Choroid plexus epithelial cell (primary cell): ENCODE results near the gene ALG6.
"Not testable (repeated sequence)": the region's sequence is repeated elsewhere in the genome, so short reads cannot be mapped to it uniquely, and the experiment has no call there.

Source experiments
- DNase-seq: peaks from one replicate; pipeline ENCODE4 v3.0.0-alpha.2; 2010; ENCODE audit warnings: low read depth
- H3K4me3 ChIP-seq: 2 replicates; pipeline ENCODE4 v1.5.1; 2011; ENCODE audit warnings: low read depth, mild to moderate bottlenecking, control low read depth, low read length, moderate library complexity
- CTCF ChIP-seq: conservative IDR thresholded peaks from 2 replicates; pipeline ENCODE4 v1.5.1; 2011; ENCODE audit warnings: low read depth, mild to moderate bottlenecking, control low read depth, inconsistent platforms, low read length, moderate library complexity

The ALG6 gene

GRCh38 chr1:63329621-63330330, 37.7 kb upstream of the ALG6 start:
- TF ChIP-seq CTCF, result no peak
- no peak for DNase-seq
- H3K4me3 ChIP-seq, result no peak overlapping the region

- H3K4me3 ChIP-seq, result no peak overlapping the region
- no peak for DNase-seq
- no peak for TF ChIP-seq CTCF
These were observed 37.0 kb upstream of the ALG6 start for GRCh38 chr1:63330331-63330916.

GRCh38 chr1:63342402-63342801, 25.0 kb upstream of the ALG6 start:
- TF ChIP-seq CTCF, result no peak
- H3K4me3 ChIP-seq, result no peak overlapping the region
- no peak for DNase-seq

GRCh38 chr1:63343922-63344321, 23.5 kb upstream of the ALG6 start:
- no peak for TF ChIP-seq CTCF
- no peak for DNase-seq
- H3K4me3 ChIP-seq, result no peak overlapping the region

GRCh38 chr1:63350320-63350719, 17.1 kb upstream of the ALG6 start:
- no peak for DNase-seq
- no peak overlapping the region for H3K4me3 ChIP-seq
- TF ChIP-seq CTCF, result no peak

- no peak for TF ChIP-seq CTCF
- H3K4me3 ChIP-seq, result no peak overlapping the region
- no peak for DNase-seq
These were observed 14.7 kb upstream of the ALG6 start for GRCh38 chr1:63352736-63353135.

- not testable (repeated sequence) for DNase-seq, H3K4me3 ChIP-seq
These were observed 11.2 kb upstream of the ALG6 start for GRCh38 chr1:63356234-63356633.
